Parathyroid adenoma (tissue), 2 donors: Measurements from ENCODE around the gene KANK4.

Experiments used
- H2AFZ ChIP-seq: fragments of 300-600 bp; sonication (generic); one replicate; pipeline ENCODE4 v1.7.0; 2017; ENCODE audit warnings: antibody characterized with exemption, mild to moderate bottlenecking
- H3K27ac ChIP-seq: fragments of 300-600 bp; sonication (generic); one replicate; pipeline ENCODE4 v1.7.0; 2017
- H3K27me3 ChIP-seq: fragments of 300-600 bp; sonication (generic); one replicate; pipeline ENCODE4 v1.7.0; 2017; ENCODE audit warnings: low read length; ENCODE audit not compliant: control insufficient read depth, insufficient read depth
- H3K36me3 ChIP-seq: fragments of 300-600 bp; sonication (generic); one replicate; pipeline ENCODE4 v1.7.0; 2017; ENCODE audit warnings: low read length; ENCODE audit not compliant: control insufficient read depth, insufficient read depth
- H3K4me1 ChIP-seq: fragments of 300-600 bp; sonication (generic); one replicate; pipeline ENCODE4 v1.7.0; 2017; ENCODE audit warnings: control low read depth
- H3K4me2 ChIP-seq: fragments of 300-600 bp; sonication (generic); one replicate; pipeline ENCODE4 v1.7.0; 2017; ENCODE audit warnings: low read length
- H3K4me3 ChIP-seq: fragments of 300-600 bp; sonication (generic); one replicate; pipeline ENCODE4 v1.7.0; 2017; ENCODE audit warnings: low read depth, low read length
- H3K79me2 ChIP-seq: fragments of 300-600 bp; sonication (generic); one replicate; pipeline ENCODE4 v1.7.0; 2017; ENCODE audit warnings: control low read depth
- H3K9ac ChIP-seq: fragments of 300-600 bp; sonication (generic); one replicate; pipeline ENCODE4 v1.7.0; 2017; ENCODE audit warnings: mild to moderate bottlenecking
- H3K9me3 ChIP-seq: fragments of 300-600 bp; sonication (generic); one replicate; pipeline ENCODE4 v1.7.0; 2017; ENCODE audit warnings: low read length; ENCODE audit not compliant: control insufficient read depth
- TF ChIP-seq, protein P1 (sequence below): fragments of 300-600 bp; sonication (generic); IDR thresholded peaks from one replicate; pipeline ENCODE4 v1.7.0; 2017; ENCODE audit warnings: antibody characterized with exemption, mild to moderate bottlenecking
- donor health status: primary hyperparathyroidism.

Gene KANK4

DNA sequence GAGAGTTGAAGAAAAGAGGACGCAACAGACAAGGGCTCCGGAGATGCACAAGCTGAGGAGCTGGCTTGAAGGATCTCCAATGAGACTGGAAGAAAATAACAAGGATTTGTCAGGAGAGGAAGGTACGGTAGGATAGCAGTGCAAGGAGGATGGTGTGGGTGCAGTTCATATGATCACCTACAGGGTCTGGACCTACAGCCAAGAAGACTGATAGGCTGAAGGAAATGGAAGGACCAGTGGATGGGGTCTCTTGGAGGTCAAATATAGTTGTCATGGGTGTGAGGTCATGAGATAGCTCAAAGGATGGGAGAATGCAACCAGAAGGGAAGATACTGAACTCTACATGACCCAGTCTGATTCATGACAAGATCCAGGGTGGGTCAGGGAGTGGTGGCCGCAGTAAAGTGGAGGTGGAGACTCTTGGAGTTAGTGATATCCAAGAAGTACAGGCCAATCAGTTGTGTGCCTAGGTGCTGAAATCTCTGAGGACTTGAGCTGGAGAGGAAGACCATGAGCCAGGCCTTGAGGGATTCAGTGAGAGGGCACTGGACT lies 15.3 kb upstream of the KANK4 start:
- Histone ChIP-seq H3K4me2 (no peak overlapping the region), H3K4me1 (no peaks in the 10 kb centered on the region), H3K4me3 (no peak overlapping the region), H3K27ac (no peak overlapping the region), H3K9me3 (no peaks in the 10 kb centered on the region), H3K27me3 (no peaks in the 10 kb centered on the region), H3K36me3 (no peaks in the 10 kb centered on the region), H3K9ac (no peak overlapping the region), H3K79me2 (no peaks in the 10 kb centered on the region), H2AFZ (no peak overlapping the region)
- TF ChIP-seq, protein P1, sequence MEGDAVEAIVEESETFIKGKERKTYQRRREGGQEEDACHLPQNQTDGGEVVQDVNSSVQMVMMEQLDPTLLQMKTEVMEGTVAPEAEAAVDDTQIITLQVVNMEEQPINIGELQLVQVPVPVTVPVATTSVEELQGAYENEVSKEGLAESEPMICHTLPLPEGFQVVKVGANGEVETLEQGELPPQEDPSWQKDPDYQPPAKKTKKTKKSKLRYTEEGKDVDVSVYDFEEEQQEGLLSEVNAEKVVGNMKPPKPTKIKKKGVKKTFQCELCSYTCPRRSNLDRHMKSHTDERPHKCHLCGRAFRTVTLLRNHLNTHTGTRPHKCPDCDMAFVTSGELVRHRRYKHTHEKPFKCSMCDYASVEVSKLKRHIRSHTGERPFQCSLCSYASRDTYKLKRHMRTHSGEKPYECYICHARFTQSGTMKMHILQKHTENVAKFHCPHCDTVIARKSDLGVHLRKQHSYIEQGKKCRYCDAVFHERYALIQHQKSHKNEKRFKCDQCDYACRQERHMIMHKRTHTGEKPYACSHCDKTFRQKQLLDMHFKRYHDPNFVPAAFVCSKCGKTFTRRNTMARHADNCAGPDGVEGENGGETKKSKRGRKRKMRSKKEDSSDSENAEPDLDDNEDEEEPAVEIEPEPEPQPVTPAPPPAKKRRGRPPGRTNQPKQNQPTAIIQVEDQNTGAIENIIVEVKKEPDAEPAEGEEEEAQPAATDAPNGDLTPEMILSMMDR = no peak

DNA sequence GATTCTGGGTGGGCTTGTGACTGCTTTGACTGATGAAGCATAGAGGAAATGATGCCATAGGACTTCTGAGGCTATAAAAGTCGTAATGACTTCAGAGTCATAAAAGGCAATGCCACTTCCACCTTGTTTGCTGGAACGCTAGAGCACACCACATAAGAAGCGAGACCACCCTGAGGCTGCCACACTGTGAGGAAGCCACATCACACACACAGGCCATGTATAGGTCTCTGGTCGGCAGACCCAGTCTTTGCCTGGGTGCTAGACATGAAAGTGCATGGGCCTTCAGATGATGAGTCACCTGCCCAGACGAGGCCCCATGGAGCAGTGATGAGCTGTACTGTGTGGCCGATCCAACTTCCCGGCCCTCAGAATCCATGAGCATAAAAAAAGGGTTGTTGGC lies 14.2 kb upstream of the KANK4 start:
- no peak overlapping the region for H2AFZ ChIP-seq
- no peaks in the 10 kb centered on the region for H3K4me1 ChIP-seq
- no peaks in the 10 kb centered on the region for H3K79me2 ChIP-seq
- no peaks in the 10 kb centered on the region for H3K27me3 ChIP-seq
- TF ChIP-seq, protein P1 = no peak
- no peaks in the 10 kb centered on the region for H3K36me3 ChIP-seq
- H3K4me2 ChIP-seq = no peak overlapping the region
- H3K4me3 ChIP-seq = no peak overlapping the region
- H3K27ac ChIP-seq = no peak overlapping the region
- H3K9me3 ChIP-seq = no peaks in the 10 kb centered on the region
- no peak overlapping the region for H3K9ac ChIP-seq

DNA sequence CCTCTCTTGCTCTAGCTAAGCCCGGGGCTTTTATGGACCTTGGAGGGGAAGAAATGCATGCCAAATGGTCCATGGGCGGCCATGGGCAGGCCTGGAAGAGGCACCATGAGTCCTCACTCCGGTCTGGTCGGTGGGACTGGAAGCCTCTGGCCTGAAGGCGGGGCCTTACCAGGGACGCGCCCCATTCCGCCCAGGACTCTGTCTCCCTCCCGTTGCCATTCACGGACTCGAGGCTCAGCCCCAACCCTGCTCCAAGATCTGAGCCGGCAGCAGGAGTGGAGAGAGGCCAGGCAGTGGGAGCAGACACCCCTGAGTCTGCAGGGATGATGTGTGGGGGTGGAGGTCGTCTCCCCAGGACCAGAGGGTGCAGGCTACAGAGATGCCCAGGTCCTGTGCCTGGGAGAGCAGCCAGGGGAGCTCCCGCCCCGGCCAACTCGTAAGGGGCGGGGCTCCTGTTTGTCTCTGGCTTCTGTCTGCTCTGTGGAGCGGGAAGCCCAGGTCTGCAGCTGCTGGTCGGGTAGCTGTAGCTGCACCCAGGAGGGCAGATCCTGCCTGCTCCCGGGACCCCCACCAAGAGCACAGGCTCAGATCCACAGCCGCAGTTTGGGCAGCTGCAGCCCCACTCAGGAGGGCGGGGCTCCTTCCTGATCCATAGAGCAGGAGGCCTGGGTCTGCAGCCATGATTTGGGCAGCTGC lies 8.3 kb upstream of the KANK4 start:
- Histone ChIP-seq H3K9me3 (no peaks in the 10 kb centered on the region), H3K79me2 (no peaks in the 10 kb centered on the region), H3K4me3 (no peak overlapping the region), H3K4me2 (no peak overlapping the region), H2AFZ (no peak overlapping the region), H3K9ac (no peak overlapping the region), H3K4me1 (no peaks in the 10 kb centered on the region), H3K36me3 (no peaks in the 10 kb centered on the region), H3K27ac (no peak overlapping the region), H3K27me3 (no peaks in the 10 kb centered on the region)
- TF ChIP-seq, protein P1 = no peak

DNA sequence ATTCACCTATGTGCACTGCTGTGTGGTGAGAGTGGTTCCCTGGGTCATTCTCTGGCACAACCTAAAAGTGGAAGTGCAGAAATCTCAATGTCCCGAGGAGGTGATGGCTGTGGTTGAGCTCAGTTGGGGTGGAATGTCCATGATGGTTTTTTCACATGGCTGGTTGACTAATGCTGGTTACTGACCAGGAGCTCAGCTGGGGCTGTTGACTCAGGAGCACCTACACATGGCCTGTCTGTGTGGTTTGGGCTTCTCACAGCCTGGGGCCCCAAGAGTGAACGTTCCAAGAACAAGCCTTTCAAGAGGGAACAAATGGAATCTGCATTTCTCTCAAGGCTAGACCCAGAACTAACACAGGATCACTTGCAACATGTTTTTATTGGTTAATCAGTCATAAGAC lies 6.4 kb upstream of the KANK4 start:
- no peaks in the 10 kb centered on the region for H3K9me3 ChIP-seq
- H3K36me3 ChIP-seq = no peaks in the 10 kb centered on the region
- H3K4me3 ChIP-seq = no peak overlapping the region
- no peak overlapping the region for H2AFZ ChIP-seq
- no peak overlapping the region for H3K4me2 ChIP-seq
- TF ChIP-seq, protein P1 = no peak
- H3K27me3 ChIP-seq = no peaks in the 10 kb centered on the region
- no peaks in the 10 kb centered on the region for H3K79me2 ChIP-seq
- no peaks in the 10 kb centered on the region for H3K4me1 ChIP-seq
- H3K9ac ChIP-seq = no peak overlapping the region
- no peak overlapping the region for H3K27ac ChIP-seq

DNA sequence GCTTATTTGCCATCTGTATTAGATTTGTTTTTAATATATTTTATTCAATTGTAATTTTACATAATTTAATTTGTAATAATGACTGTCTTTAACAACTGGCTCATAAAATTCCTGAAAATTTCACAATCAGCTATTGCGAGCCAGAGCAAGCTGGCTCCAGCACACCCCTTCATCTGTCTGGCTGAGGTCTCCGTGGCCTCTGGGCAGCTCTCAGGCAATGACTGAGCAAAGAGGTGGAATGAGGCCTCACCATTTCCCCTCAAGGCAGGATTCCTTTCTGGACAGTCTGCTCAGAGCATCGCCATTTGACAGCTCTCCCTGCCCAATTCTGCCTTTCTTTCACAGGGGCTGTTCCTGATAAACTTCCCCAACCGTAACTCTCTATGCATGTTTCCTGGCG lies 5.8 kb upstream of the KANK4 start:
- TF ChIP-seq, protein P1 = no peak

More for the DNA sequence above, 5.8 kb upstream of the KANK4 start:
- no peak overlapping the region for H3K4me3 ChIP-seq
- H3K4me2 ChIP-seq = no peak overlapping the region
- H3K4me1 ChIP-seq = no peaks in the 10 kb centered on the region
- no peak overlapping the region for H3K9ac ChIP-seq
- no peaks in the 10 kb centered on the region for H3K36me3 ChIP-seq
- H3K27me3 ChIP-seq = no peaks in the 10 kb centered on the region
- H3K9me3 ChIP-seq = no peaks in the 10 kb centered on the region
- no peak overlapping the region for H2AFZ ChIP-seq
- no peak overlapping the region for H3K27ac ChIP-seq
- H3K79me2 ChIP-seq = no peaks in the 10 kb centered on the region
